GM21515 (cell line): ENCODE results near the gene TCF7.

Experiments
- ATAC-seq: cut with Tn5 transposase; IDR thresholded peaks from one replicate; pipeline ENCODE4 v1.9.1; 2021; ENCODE audit not compliant: unreplicated experiment

The TCF7 gene

GRCh38 chr5:134174841-134175839 lies 60.7 kb downstream of the TCF7 start:
- ATAC-seq, result no peak

GRCh38 chr5:134175921-134176510 lies 61.5 kb downstream of the TCF7 start:
- peak; percentile 22 for ATAC-seq

GRCh38 chr5:134176511-134177368 lies 62.3 kb downstream of the TCF7 start, which contains the start of gene SKP1:
Gene SKP1, minus strand, starts transcription at chr5:134176950. Its CDS starts 2,928 bp downstream, at chr5:134174022.
- ATAC-seq, result peak; percentile 73

GRCh38 chr5:134177369-134178095 lies 63.1 kb downstream of the TCF7 start:
- ATAC-seq, result no peak

- no peak for ATAC-seq
These were observed 63.6 kb downstream of the TCF7 start for GRCh38 chr5:134178096-134178419.

GRCh38 chr5:134183481-134183880 lies 69.0 kb downstream of the TCF7 start:
- no peak for ATAC-seq

GRCh38 chr5:134184155-134185135 lies 70.0 kb downstream of the TCF7 start:
- ATAC-seq, result no peak

GRCh38 chr5:134188092-134188491 lies 73.6 kb downstream of the TCF7 start:
- ATAC-seq, result no peak

GRCh38 chr5:134189031-134189430 lies 74.5 kb downstream of the TCF7 start:
- no peak for ATAC-seq

GRCh38 chr5:134195666-134196065 lies 81.2 kb downstream of the TCF7 start:
- no peak for ATAC-seq
